ENCODE measurements around the gene DESI1. TPM values are rescaled to one million over a fixed set of nuclear protein-coding genes. Genes with fewer than 3 reads are reported as not detected.

Gene DESI1
- total RNA-seq, 1 experiment from 2014 or later, result 30.2 TPM

GRCh38 chr22:41568811-41569210 lies 52.0 kb downstream of the DESI1 start:
- H3K14ac ChIP-seq (ENCODE audit: insufficient read depth, low read length), result no peak overlapping the region

More at GRCh38 chr22:41568811-41569210, 52.0 kb downstream of the DESI1 start:
- Histone ChIP-seq H3K23ac (ENCODE audit: insufficient read length, low read depth, low read length) (no peak overlapping the region), H2AFZ (ENCODE audit: low read length) (no peak overlapping the region), H3K9ac (ENCODE audit: extremely low read depth, insufficient read length, low read length) (no peak overlapping the region), H3K27ac (ENCODE audit: insufficient read length, low read depth, low read length) (no peak overlapping the region), H2BK15ac (ENCODE audit: low read depth, low read length) (no peak overlapping the region), H3K4ac (ENCODE audit: low read depth, low read length) (no peak overlapping the region), H3K9me3 (ENCODE audit: control insufficient read depth, low read depth, low read length) (no peaks in the 10 kb centered on the region), H4K20me1 (ENCODE audit: control insufficient read depth, insufficient read depth, insufficient read length) (no peaks in the 10 kb centered on the region), H2AK5ac (ENCODE audit: insufficient read length, low read length) (no peak overlapping the region), H2BK20ac (ENCODE audit: low read depth, low read length, poor library complexity, severe bottlenecking) (no peak overlapping the region), H2BK12ac (ENCODE audit: insufficient read length, low read depth, low read length) (no peak overlapping the region), H2BK5ac (ENCODE audit: insufficient read length, low read length) (no peak overlapping the region), H3K56ac (ENCODE audit: insufficient read length, low read depth, low read length) (no peak overlapping the region), H4K8ac (replicated peaks; ENCODE audit: insufficient read length, low read depth, low read length) (no peak overlapping the region), H4K91ac (ENCODE audit: insufficient read length, low read depth, low read length) (no peak overlapping the region), H3K27me3 (ENCODE audit: insufficient read depth, low read length) (no peaks in the 10 kb centered on the region), H2BK120ac (ENCODE audit: low read depth, low read length, poor library complexity, severe bottlenecking) (no peak overlapping the region), H4K5ac (ENCODE audit: insufficient read length, low read depth, low read length) (no peak overlapping the region), H3K4me2 (ENCODE audit: insufficient read depth, insufficient read length, low read length) (no peak overlapping the region), H3K18ac (ENCODE audit: insufficient read length, low read depth, low read length) (no peak overlapping the region), H3K79me2 (ENCODE audit: insufficient read depth, low read length) (no peaks in the 10 kb centered on the region), H3K23me2 (ENCODE audit: insufficient read length, low read depth, low read length, poor library complexity, severe bottlenecking) (no peaks in the 10 kb centered on the region), H3T11ph (ENCODE audit: low read length) (no peak overlapping the region), H3K79me1 (ENCODE audit: insufficient read depth, low read depth, low read length, poor library complexity, severe bottlenecking) (no peaks in the 10 kb centered on the region), H3K4me1 (ENCODE audit: insufficient read depth, low read length) (no peaks in the 10 kb centered on the region)
- Mint-ChIP-seq H3K4me1 (peaks cover 3 to 4% of the 10 kb centered on the region in 2 experiments; a peak in 2 of 4 replicates), H3K4me3 (no peak overlapping the region), H3K36me3 (ENCODE audit: insufficient read depth in 1 of 3, low read depth in 3 of 3) (no peaks in the 10 kb centered on the region; a peak in 1 of 7 replicates), H3K27ac (no peak overlapping the region), H3K9me3 (no peaks in the 10 kb centered on the region), H3K27me3 (ENCODE audit: low read depth) (peaks cover 5% of the 10 kb centered on the region; the same call in 1 of the 2 replicates)
- DNase-seq, result no peak
- WGBS (ENCODE audit: extremely low coverage, insufficient read length, low lambda C conversion rate), result no CpG with 5 or more reads among the region's 7 CpGs
- no peak for TF ChIP-seq CTCF (conservative IDR thresholded peaks at IDR 0.05)

All from H9 (cell line).